Activated CD4-positive, CD25-positive, alpha-beta regulatory T cell treated with anti-CD3 and anti-CD28 coated beads, Interleukin-2, amount 50 U/mL, for 16 hours (primary cell): ENCODE data around the gene PLXNA2.

Experiments
- DNase-seq: peaks from one replicate; pipeline ENCODE4 v3.0.0-alpha.2; 2020; ENCODE audit warnings: low read depth, low spot score

PLXNA2 gene

DNA sequence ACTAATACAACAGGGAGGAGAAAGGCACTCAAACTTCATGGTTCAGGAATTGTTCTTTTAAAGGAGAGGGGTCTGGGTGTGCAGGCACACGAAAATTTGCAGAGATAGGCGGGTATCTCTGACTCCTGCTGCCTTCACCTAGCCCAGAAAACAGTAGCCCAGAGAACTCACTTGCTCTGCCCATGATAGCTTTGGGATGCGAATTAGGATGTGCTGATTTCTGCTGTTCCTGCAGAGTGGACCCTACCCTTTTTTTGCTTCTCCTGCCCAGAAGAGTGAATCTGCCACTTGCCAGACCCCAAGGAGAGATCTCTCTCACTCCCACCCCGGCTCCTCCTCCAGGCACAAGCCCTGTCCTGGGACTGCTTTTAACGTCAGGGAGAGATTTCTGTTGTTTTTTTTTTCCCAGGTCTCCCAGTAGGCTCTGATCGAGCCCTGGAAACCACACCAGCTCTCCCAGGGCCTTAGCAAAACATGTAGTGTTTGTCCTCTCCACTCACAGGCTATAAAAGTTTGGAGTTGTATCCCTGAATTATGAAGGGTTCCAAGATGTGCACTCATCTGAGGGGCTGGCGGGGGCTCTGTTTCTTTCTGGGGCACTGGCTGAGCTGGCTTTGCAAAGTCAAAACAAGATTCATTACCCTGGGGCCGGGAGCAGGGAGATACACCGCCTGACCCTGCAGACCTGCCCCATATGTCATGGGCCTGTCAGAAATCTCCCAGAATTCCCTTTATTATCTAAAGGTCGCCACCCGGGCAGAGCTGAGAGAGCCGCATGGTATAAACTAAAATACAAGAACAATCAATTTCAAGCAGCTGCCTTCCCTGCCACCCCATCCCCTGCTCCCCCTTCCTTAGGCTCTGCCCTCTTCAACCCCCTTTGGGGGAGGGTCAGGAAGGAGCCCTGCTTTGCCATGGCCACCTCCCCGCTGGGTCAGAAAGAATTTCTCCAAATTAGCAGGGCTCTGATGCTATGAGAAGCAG lies 17.9 kb downstream of the PLXNA2 start:
- DNase-seq: no peak

DNA sequence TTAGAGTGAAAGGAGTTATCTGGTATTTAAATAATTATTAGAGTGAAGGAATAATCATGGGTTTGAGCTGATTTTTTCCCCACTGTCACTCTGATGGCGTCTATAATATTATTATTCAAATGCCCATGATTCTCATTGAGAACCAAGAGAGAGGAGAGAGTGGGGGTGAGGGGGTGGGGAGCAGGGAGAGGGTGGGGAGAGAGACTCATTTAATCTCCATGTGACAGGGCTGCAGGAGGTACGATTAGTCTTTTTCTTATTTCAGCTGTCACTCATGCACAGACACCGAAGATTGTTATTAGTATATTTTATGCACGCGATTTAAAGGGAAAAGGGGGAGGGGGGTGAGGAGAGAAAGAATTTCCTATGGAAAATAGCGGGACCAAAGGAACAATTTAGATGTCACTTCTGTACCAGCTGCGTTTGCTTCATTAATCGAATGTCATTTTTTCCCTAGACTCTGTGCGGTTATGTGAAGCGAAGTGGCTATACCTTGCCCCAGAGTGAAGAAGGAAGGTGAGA lies 19.9 kb downstream of the PLXNA2 start:
- DNase-seq: no peak

DNA sequence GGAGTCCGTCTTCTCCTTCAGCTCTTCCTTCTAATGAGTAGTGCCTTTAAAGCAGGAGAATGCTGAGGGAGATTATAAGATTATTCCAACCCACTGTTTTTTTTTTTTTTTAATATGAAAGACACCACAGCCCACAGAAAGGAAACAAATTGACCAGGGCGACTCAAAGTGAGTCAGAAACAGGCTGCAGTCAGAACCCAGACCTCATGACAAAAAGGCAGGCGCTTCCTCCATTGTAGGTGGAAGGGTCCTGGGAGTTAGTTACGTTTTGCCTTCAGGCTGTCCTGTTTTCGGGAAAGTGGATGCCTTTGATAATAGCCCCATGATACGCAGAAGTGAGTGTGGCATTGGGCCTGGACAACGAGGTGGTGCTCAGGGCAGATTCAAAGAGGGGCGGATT lies 21.0 kb downstream of the PLXNA2 start:
- no peak for DNase-seq

DNA sequence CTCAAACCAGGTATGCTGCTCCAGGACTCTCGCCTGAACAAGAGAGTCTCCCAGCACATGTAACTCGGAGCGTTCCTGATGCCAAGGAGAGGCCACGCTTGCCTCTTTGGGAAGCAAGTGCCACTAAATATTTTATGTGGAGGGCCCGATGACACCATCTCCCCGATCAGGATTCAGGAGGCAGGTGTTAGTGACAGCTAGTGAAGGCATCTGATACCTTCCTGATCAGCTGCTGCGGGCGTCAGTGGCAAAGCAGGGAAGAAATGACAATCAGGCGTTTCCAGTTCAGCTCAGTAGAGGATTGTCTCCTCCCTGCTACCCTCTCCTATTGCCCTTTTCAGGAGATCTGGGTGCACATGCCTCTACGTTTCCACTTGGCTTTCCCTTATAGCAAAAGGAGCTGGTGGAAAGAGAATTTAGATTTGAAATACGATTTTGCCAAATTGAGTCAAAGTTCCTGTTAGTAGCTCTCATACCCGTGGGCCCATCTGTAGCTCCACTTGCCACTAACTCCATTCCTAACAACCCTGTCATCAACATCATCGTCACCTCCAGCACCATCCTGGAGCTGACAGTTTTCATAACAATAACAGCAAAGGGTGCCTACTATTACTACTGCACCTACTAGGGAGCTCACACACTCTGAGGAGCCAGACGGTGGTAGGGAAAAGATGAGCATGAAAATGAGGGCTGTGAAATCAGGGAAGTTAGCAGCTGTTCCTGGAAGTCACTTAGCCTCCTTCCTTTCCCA lies 21.6 kb downstream of the PLXNA2 start:
- no peak for DNase-seq

DNA sequence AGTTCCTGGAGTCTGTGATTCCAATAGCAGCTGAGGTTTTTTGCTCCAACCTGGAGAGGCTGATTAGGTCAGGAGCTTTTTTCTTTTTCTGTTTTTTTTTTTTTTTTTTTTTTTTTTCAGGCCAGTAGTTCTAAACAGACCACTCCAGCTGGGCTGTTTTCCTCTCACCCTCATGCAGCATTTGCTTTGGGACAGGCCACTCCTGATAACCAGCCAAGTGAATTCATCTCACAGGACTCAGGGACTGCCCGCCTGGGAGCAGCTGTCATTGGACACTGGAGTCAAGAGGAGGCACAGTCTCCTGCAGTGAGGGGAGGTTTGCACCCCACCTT lies 22.9 kb downstream of the PLXNA2 start:
- DNase-seq: no peak

DNA sequence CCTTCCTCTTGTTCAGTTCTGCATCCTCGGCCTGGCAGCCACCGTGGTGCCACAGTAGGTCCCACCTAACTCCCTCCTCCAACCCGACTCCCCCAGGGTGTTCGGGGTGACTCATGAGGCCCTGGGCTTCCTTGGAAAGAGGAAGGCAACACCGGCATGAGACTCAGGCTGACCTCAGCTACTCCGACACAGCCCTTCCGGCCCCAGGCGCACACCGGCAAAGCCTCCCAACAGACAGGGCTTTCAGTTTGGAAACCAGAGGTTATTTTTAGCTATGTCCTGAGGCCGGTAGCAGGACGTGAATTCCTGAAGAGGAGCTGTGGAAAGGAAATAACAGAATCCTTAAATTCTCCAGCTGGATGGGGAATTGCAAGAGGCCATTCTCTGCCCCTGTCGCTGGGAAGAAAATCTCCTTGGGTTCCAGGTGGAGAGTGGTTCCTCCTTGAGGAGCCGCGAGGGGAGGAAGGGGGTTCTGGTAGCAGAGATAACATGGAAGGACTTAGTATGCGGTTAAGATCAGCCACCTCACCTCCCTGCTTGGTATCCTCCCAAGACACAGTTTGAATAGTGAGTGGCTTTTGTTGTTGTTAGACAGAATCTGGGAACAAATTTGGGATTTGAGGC lies 24.4 kb downstream of the PLXNA2 start:
- DNase-seq: no peak

DNA sequence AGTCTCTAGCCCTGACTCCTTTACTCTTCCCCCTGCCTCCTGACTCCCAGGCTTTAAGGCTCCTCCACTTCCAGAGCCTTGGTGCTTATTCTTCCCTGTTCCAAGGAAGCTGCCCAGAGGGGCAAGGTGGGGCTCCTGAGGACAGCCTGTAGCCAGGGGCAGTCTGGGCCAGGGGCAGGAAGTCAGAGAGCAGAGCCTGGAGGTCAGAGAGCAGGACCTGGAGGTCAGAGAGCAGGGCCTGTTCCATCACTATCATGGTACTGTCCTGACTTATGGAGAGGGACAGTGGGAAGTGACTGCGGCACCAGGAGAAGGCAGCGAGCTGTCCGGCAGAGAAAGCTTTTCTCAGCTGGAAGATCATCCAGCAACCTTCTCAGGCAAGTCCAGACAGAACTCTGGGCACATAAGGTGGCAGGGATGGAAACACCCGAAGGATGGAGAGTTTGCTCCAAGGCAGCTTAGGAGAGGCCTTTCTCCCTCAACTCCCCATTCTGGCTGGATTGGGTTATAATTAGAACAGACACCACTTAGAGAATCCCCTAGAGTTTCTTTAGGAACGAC lies 25.0 kb downstream of the PLXNA2 start:
- no peak for DNase-seq

DNA sequence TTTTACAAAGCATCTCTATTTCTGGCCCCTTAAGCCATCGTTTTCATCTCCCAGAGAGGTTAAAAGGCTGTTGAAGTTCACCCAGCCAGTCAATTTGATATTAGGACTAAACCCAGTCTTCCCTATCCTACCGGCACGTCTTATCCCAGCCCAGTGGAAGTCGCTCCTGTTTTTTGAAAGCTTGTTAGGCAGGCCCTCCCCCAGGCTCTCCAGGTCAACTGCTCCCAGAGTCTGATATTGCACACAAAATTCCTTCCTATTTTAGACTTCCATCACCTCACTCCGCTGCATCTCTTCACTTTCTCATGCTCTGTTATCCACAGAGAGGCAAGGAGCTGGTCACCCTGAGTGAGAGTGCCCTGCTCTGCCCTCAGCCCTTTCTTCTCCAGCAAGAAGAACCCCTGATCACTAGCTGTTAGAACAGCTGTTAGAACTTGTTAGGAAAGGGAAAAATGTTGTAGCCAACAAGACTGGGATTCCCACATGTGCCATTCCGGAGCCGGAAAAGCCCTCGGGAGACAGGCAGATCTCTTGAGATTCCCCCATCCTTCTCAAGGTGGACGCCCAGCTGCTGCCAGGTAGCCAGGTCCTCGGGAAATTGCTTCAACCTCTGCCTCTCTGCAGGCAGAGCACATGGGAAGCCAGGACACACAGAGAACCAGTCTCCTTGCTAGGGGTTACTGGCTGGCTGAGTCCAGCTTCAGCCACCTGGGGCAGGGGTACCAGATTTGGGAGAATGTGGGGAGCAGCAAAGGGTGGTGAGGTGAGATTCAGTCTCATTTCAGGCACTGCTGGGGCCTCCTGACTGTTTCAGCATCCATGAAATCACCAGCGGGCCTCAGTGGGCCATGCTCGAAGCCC lies 25.7 kb downstream of the PLXNA2 start:
- DNase-seq: no peak

DNA sequence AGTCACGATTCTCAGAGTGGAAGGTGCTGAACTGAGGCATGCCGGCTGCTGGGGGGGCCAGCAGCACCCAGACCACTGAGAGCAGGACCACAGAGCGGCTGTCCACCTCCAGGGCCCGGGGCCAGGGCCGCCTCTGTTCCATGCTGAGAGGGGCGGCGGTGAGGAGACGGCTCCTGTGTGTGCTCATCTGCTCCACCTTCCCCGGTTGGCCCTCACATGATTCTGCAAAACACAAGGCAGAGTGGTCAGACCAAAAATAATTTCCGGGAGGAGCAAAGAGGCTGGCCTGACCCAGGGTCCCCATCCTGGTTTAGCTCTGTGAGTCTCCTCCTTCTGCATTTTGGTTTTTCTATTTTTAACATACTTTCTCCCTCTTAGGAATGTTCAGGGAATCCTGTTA lies 26.4 kb downstream of the PLXNA2 start:
- DNase-seq: no peak

DNA sequence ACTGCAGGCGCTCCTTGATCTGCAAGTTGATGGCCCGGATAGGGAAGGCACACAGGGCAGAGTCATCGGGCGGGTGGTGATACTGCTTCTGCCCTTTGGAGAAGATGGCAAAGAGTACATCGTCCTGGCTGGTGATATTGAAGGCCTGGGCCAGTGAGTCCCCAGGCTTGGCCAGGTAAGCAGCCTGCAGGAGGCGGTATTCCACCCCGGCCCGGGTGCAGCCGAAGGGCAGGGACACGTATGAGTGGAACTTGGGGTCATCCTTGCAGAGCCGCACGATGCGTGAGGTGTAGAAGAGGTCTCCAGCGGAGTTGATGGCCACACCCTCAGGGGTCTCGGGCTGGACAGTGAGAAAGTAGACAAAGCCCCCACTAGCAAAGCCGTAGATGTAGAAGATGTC lies 27.4 kb downstream of the PLXNA2 start:
- DNase-seq: no peak

DNA sequence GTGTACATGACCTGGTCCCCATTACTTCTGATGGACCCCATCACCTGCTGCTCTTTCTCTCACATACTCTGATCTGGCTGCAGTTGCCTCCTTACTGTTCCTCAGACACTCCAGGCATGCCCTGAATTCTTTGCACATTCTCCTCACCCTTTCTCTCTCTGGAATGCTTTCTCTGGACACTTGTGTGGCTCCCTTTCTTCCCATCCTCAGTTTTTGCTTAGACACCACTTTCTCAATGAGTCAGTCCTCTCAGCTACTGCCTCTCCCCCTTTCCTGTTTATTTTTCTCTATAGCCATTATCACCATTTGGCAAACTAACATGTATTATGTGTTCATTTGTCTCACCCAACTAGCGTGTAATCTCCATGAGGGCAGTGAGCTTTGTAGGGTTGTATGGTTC lies 28.1 kb downstream of the PLXNA2 start:
- no peak for DNase-seq

DNA sequence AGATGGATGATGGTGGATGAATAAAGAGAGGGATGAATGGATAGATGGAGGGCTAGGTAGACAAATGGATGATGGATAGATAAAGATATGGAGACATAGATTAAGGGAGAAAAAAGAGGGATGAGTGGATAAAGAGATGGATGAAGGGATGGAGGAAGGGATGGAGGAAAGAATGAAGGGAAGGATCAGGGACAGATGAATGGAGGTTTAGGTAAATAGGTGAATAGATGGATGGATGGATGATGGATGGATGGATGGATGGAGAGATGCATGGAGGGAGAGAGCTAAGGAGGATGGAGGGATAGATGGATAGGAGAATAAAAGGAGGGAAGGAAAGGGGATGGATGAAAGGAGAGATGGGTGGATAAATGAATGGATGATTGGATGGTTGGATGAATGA lies 28.8 kb downstream of the PLXNA2 start:
- no peak for DNase-seq

DNA sequence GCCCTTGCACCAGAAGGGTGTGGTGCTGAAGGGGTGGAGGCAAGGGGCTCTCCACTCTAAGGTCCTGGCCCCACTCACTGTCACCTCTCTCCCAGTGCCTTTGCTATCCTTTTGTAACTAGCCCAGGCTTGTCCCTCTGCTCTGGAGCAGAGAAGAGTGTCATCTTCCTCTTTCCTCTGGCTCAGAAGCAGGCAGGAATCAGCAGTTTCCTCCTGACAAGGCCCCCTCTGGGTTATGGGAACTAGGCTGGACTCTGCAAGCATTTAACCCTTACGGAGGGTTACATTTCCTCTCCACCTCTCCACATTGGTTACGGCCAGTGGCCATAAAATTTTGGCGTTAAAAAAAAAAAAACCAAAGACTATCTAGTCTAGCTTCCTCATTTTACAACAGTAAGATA lies 30.4 kb downstream of the PLXNA2 start:
- DNase-seq: no peak

DNA sequence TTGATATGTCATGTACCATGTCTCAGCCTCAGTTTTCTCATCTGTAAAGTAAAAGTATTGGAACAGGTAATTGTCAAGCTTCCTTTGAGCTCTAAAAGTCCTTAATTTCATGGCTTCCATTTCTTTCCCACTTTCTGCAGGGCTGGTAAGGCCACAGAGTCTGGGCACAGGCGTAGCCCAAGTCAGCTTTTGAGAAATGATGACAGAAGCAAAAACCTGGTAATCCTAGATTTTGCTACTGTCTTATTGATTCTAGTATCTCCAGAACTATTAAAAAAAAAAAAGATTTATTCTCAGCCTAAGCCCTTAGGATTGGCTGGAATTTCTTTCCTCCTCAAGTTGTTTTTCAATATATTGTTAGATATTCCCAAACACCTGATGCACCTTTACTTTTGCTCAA lies 31.3 kb downstream of the PLXNA2 start:
- DNase-seq: no peak

DNA sequence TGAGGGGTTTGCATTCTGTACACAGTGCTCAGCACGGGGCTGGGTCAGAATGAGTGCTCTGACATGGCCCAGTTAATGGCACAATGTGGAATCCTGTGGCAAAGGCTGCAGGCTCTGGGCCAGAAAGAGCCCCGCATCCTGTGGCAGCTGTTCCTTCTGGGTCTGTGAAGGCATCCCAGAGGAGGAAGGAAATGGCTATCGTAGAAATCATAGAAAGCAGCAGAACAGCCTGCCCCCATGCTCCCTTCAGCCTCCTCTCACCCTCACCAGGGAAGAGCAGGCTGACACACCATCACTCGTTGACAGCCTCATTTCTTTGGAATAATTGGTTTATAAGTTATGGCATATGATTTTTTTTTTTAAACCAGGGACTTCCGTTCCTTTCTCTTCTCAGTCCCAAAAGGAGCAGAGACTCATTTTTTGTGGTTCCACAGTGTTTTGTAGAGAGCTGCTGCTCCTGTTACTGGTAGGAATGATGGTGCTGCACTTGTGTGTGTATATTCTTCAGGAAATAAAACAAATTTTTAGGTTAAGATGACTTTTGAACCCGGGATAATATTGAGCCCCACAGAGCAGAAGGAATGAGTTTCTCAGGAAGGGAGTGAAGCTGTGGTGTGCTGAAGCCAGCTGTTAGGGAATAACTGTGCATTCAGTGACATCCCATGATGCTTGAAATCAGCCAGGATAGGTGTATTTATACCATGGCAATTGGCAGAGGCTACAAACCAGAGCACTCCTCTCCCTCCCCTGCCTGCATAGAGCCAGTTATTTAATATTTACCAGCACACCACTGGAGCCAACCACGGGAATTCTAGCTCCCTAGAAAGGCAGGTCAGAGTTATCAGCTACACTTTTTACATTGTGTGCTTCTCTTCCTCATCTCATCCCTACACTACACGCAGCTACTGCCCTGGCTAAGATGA lies 32.0 kb downstream of the PLXNA2 start:
- no peak for DNase-seq

DNA sequence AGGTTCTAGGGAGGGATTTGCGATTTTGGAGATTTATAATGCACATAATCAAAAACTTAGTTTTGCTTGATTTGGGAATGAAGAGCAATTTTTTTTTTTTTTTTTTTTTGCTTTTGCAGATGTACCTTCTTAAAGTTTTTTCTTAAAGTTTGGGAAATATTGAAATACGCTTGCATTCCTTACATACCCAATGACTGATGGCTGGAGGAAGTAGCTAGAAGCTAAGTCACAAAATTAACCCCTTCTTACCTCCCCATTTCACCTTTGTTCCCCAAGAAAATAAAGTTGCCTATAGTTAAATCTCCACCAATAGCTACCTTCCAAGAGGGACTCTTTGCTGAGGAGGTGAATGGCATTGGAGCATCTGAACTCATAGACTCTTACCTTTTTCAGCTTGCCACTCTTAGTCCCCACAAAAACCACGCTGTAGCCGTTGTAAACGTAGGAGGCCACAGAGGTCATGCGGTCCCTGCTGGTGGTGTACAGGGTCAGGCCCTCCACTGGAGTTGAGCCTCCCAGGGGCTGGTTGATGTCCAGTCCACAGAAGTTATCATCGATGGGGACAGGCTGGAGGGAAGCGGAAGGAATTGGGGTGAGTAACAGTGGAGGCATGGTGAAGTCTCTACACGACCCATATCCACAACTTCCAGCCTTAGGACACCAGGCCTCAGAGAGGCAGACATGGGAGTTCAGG lies 34.1 kb downstream of the PLXNA2 start:
- DNase-seq: no peak

DNA sequence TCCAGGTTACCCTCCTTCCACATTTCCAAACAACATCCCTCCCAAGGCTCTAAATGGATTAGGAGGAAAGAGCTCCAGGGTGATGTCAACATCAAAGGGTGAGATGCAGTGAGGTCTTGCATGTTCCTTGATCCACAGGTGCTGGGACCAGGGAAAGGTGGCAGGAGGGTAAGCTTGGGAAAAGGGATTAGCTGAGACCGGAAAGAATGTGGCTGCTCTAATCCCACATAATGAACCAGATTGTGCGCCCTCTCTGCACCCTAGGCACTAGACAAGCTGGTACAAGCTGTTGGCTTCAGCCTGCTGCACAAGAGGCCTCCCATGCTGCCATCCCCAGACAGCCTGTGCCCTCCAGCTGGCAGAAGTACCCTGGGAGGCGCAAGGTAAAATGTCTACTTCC lies 34.9 kb downstream of the PLXNA2 start:
- no peak for DNase-seq

DNA sequence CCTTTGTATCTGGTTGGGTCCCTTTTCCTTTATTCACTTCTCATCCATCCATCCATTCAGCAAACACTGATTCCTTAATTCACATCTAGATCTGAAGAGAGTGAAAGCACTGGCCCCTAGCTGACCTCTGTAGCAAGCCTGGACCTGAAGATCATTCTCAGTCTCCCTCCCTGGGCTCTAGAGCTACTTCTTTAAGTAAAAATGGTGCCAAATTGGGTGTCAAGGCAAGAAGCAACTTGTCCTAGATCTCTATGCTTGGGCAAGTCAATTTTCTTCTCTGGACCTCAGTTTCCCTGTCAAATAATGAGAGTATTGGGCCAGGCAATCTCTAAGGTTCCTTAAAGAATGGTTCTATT lies 36.1 kb downstream of the PLXNA2 start:
- DNase-seq: no peak

DNA sequence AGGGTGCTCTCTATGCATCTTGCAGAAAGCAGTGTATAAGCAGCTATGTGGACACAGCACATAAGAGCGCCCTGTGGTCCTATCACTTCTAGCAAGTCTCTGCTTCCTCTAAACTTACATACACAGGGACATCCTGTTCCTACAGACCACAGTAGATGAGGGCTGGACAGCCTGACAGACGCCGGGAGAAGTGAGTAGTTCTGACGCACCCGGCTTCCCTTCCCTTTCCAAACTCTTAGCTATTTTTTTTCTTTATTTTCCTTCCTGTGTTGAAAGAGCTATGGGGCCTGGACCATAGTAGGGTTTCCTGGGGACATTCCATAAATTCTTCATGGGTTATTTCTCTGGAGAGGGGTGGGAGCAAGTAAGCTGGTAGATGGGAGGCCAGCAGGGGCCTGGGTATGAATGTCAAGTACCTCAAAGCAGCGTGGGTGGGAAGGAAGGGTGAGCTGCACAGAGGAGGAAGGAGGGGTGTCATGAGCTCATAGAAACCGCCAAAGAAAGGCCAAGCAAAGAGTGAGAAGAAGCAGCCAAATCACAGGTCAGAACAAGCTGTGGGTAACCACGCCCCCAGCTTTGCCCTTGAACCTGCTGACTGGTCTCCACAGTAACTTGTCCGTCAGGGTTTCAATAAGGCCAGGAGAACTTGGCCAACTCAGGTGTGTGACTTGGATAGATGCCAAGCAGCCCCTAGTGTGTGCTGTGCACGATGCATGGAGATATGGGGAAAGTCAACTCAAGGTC lies 36.6 kb downstream of the PLXNA2 start:
- DNase-seq: no peak
